MM.1S (cell line): ENCODE measurements around the gene HOXD11.
A peak's percentile ranks its signal among the peaks of the same experiment; 100 is the strongest.

Experiments
- DNase-seq: peaks from one replicate; pipeline ENCODE4 v3.0.0-alpha.2; 2015
- H2AFZ ChIP-seq: fragments of 300-600 bp; sonication (generic); 2 replicates; pipeline ENCODE4 v1.6.0; 2016; ENCODE audit warnings: antibody characterized with exemption, low read length
- H3F3A ChIP-seq: fragments of 300-600 bp; sonication (generic); 2 replicates; pipeline ENCODE4 v1.6.1; 2016; ENCODE audit warnings: mild to moderate bottlenecking, antibody characterized with exemption, low read length, moderate library complexity, mixed read lengths; ENCODE audit not compliant: insufficient read depth
- H3K27ac ChIP-seq: fragments of 300-600 bp; sonication (generic); 2 replicates; pipeline ENCODE4 v1.5.1; 2016; ENCODE audit warnings: mild to moderate bottlenecking, low read length
- H3K27me3 ChIP-seq: fragments of 300-600 bp; sonication (generic); replicated peaks from 2 replicates; pipeline ENCODE4 v1.6.0; 2016; ENCODE audit warnings: low read length; ENCODE audit not compliant: insufficient read depth
- H3K36me3 ChIP-seq: fragments of 300-600 bp; sonication (generic); replicated peaks from 2 replicates; pipeline ENCODE4 v1.6.1; 2016; ENCODE audit warnings: mild to moderate bottlenecking, low read length, mixed read lengths; ENCODE audit not compliant: insufficient read depth
- H3K4me1 ChIP-seq: fragments of 300-600 bp; sonication (generic); 2 replicates; pipeline ENCODE4 v1.6.1; 2016; ENCODE audit warnings: low read length, mixed read lengths
- H3K4me2 ChIP-seq: fragments of 300-600 bp; sonication (generic); 2 replicates; pipeline ENCODE4 v1.6.0; 2016; ENCODE audit warnings: low read depth, low read length
- H3K4me3 ChIP-seq: fragments of 300-600 bp; sonication (generic); 2 replicates; pipeline ENCODE4 v1.5.1; 2016; ENCODE audit warnings: low read length, mixed read lengths
- H3K79me2 ChIP-seq: fragments of 300-600 bp; sonication (generic); 2 replicates; pipeline ENCODE4 v1.6.1; 2016; ENCODE audit warnings: mixed run types, low read length, mixed read lengths
- H3K9ac ChIP-seq: fragments of 300-600 bp; sonication (generic); 2 replicates; pipeline ENCODE4 v1.6.1; 2016; ENCODE audit warnings: low read length, mixed read lengths
- H3K9me2 ChIP-seq: fragments of 300-600 bp; sonication (generic); replicated peaks from 2 replicates; pipeline ENCODE4 v1.6.1; 2016; ENCODE audit warnings: mild to moderate bottlenecking, low read length, mixed read lengths; ENCODE audit not compliant: insufficient read depth
- H3K9me3 ChIP-seq: fragments of 300-600 bp; sonication (generic); replicated peaks from 2 replicates; pipeline ENCODE4 v1.6.1; 2016; ENCODE audit warnings: mild to moderate bottlenecking, low read length, mixed read lengths; ENCODE audit not compliant: insufficient read depth
- H4K20me1 ChIP-seq: fragments of 300-600 bp; sonication (generic); 2 replicates; pipeline ENCODE4 v1.6.1; 2016; ENCODE audit warnings: mild to moderate bottlenecking, low read length, moderate library complexity, mixed read lengths; ENCODE audit not compliant: insufficient read depth
- EZH2 ChIP-seq: fragments of 300-600 bp; sonication (generic); optimal IDR thresholded peaks from 2 replicates; pipeline ENCODE3; 2017; ENCODE audit warnings: low read depth, mild to moderate bottlenecking, antibody characterized with exemption, low read length, mixed read lengths
- EZH2phosphoT487 ChIP-seq: fragments of 300-600 bp; sonication (generic); IDR thresholded peaks from 2 replicates; pipeline ENCODE4 v1.6.1; 2018; ENCODE audit warnings: antibody characterized with exemption, low read length
- TF ChIP-seq, protein P1 (sequence below): fragments of 300-600 bp; sonication (generic); IDR thresholded peaks from 2 replicates; pipeline ENCODE4 v1.5.1; 2016; ENCODE audit warnings: antibody characterized with exemption, low read length, mixed read lengths

HOXD11 gene

GRCh38 chr2:176111309-176111663 lies 4.2 kb downstream of the HOXD11 start:
- H3K79me2 ChIP-seq: no peaks in the 10 kb centered on the region
- TF ChIP-seq, protein P1, sequence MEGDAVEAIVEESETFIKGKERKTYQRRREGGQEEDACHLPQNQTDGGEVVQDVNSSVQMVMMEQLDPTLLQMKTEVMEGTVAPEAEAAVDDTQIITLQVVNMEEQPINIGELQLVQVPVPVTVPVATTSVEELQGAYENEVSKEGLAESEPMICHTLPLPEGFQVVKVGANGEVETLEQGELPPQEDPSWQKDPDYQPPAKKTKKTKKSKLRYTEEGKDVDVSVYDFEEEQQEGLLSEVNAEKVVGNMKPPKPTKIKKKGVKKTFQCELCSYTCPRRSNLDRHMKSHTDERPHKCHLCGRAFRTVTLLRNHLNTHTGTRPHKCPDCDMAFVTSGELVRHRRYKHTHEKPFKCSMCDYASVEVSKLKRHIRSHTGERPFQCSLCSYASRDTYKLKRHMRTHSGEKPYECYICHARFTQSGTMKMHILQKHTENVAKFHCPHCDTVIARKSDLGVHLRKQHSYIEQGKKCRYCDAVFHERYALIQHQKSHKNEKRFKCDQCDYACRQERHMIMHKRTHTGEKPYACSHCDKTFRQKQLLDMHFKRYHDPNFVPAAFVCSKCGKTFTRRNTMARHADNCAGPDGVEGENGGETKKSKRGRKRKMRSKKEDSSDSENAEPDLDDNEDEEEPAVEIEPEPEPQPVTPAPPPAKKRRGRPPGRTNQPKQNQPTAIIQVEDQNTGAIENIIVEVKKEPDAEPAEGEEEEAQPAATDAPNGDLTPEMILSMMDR: peak; percentile 87
- TF ChIP-seq EZH2phosphoT487 (no peak), EZH2 (no peak)
- H3F3A ChIP-seq: no peaks in the 10 kb centered on the region
- DNase-seq: peak; percentile 34
- H3K4me2 ChIP-seq: peak overlapping the region; percentile 31
- H3K27me3 ChIP-seq: peaks cover 63% of the 10 kb centered on the region
- H3K9me3 ChIP-seq: no peaks in the 10 kb centered on the region
- no peak overlapping the region for H2AFZ ChIP-seq
- no peaks in the 10 kb centered on the region for H3K36me3 ChIP-seq
- no peaks in the 10 kb centered on the region for H3K9me2 ChIP-seq
- no peaks in the 10 kb centered on the region for H4K20me1 ChIP-seq
- no peak overlapping the region for H3K9ac ChIP-seq
- H3K4me3 ChIP-seq: no peak overlapping the region
- no peak overlapping the region for H3K27ac ChIP-seq
- H3K4me1 ChIP-seq: no peaks in the 10 kb centered on the region

DNA sequence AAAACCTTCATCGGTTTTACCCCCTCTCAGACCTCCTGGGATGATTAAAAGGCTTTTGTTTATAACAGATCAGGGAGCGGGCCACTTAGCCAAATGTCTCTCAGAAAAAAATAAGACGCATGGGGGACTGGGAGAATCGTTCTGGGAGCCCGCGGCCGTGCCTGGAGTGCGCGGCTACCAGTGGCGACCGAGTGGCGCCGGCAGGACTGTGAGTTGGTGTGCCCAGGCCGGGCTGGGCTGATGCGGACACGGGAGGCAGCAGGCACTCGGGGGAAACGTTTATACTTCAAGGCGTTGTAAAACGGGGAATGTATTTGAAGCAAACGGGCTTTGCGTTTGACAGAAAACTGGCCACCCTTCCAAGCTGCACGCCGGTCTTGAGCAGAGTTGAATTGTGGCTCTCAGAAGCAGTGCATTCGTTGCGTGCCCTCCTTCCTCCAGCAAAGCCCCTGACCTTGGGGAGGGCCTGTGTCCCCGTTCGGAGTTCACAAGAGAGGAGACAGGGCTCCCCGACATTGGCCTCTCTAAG lies 4.8 kb downstream of the HOXD11 start:
- TF ChIP-seq EZH2 (no peak), EZH2phosphoT487 (no peak)
- peak overlapping the region; percentile 31; the same call in 1 of the 2 replicates for H3K4me2 ChIP-seq
- no peaks in the 10 kb centered on the region for H3K36me3 ChIP-seq
- no peaks in the 10 kb centered on the region for H3F3A ChIP-seq
- H2AFZ ChIP-seq: no peak overlapping the region
- H3K79me2 ChIP-seq: no peaks in the 10 kb centered on the region
- no peaks in the 10 kb centered on the region for H3K4me1 ChIP-seq
- no peak for DNase-seq
- no peaks in the 10 kb centered on the region for H4K20me1 ChIP-seq
- no peaks in the 10 kb centered on the region for H3K9me3 ChIP-seq
- no peak overlapping the region for H3K4me3 ChIP-seq
- H3K27ac ChIP-seq: no peak overlapping the region
- no peaks in the 10 kb centered on the region for H3K9me2 ChIP-seq
- H3K9ac ChIP-seq: no peak overlapping the region
- peaks cover 68% of the 10 kb centered on the region for H3K27me3 ChIP-seq

DNA sequence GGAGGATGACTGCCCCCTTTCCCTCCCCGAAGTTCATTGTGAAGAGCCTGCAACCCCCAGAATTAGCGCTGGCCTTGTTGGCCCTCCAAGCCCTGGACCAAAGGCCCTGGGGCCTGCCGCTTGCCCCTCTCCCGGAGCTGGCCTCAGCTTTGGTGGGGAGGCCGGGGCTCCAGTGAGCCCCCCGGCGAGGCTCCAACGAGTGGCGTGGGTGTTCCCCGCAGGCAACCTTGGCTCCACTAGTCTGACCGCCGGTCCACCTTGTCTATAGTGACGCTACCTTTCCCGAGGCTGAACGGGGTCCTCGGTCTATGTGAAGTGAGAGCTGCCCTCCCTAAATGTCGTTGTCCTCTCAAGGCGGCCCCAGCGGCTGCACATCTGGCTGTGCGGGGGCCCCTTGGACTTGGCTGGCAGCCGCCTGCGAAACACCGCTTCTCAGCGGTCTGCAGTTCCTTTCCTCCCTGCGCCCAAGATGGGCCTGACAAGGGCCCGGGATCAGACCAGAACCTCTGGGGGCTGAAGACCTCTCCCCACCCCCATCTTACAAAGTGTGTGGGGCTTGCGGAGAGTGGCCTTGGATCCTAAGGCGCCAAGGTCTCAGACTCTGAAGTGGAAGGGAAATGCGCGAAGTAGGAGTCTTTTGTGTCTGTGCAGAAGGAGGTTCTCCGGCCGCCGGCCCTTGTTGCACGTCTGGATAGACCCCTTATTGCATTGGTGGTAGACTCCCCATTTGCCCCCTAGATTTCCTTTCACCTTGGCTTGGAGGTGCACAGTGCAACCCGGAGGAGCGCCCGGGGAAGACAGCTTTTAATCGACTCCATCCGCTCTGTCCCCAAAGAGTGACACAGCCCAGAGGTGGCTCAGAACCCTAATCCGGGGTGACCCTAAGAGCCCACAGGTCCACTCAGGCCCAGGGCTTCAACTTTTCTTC lies 5.6 kb downstream of the HOXD11 start:
- Histone ChIP-seq H3K9ac (no peak overlapping the region), H3K36me3 (no peaks in the 10 kb centered on the region), H4K20me1 (no peaks in the 10 kb centered on the region), H3K4me2 (no peak overlapping the region), H3K4me3 (no peak overlapping the region), H3K9me3 (no peaks in the 10 kb centered on the region), H2AFZ (no peak overlapping the region), H3K9me2 (no peaks in the 10 kb centered on the region), H3K27ac (no peak overlapping the region), H3F3A (no peaks in the 10 kb centered on the region), H3K27me3 (peaks cover 74% of the 10 kb centered on the region), H3K79me2 (no peaks in the 10 kb centered on the region), H3K4me1 (no peaks in the 10 kb centered on the region)
- no peak for TF ChIP-seq EZH2phosphoT487
- no peak for TF ChIP-seq EZH2
- TF ChIP-seq, protein P1: no peak
- DNase-seq: no peak
